ENCODE data around the gene NTNG1. TPM values are rescaled to one million over a fixed set of nuclear protein-coding genes. Genes with fewer than 3 reads are reported as not detected.

NTNG1 gene
- total and polyA plus RNA-seq, 8 donors: 5.7 to 28.0 (median 22.3) TPM

- no peaks in the 10 kb centered on the region for H3K36me3 ChIP-seq
- peaks cover 0 to 5% of the 10 kb centered on the region in 2 donors for H3K4me1 ChIP-seq
- intact Hi-C loops (cut with DNase I): no loop called here
- H3K4me3 ChIP-seq: no peak overlapping the region
- ATAC-seq (no peak), DNase-seq (peak in 1 of 4 donors; percentile 69)
- peaks cover 0 to 31% of the 10 kb centered on the region in 2 donors for H3K27me3 ChIP-seq
- H3K27ac ChIP-seq: no peak overlapping the region
- no peaks in the 10 kb centered on the region for H3K9me3 ChIP-seq
- no peak for TF ChIP-seq CTCF (IDR thresholded peaks at IDR 0.05)
Observed at GRCh38 chr1:107135463-107135862, 5.4 kb upstream of the NTNG1 start.

- ATAC-seq (no peak), DNase-seq (no peak)
- H3K27ac ChIP-seq: no peak overlapping the region
- H3K4me1 ChIP-seq: peaks cover 0 to 20% of the 10 kb centered on the region in 2 donors
- no peak for TF ChIP-seq CTCF (IDR thresholded peaks at IDR 0.05)
- intact Hi-C loops (cut with DNase I): no loop called here
- no peaks in the 10 kb centered on the region for H3K9me3 ChIP-seq
- H3K36me3 ChIP-seq: no peaks in the 10 kb centered on the region
- peaks cover 0 to 58% of the 10 kb centered on the region in 2 donors for H3K27me3 ChIP-seq
- no peak overlapping the region for H3K4me3 ChIP-seq
Observed at GRCh38 chr1:107138166-107138565, 2.7 kb upstream of the NTNG1 start.

GRCh38 chr1:107138767-107139445 lies 1.9 kb upstream of the NTNG1 start:
- Histone ChIP-seq H3K27me3 (peaks cover 0 to 66% of the 10 kb centered on the region in 2 donors), H3K36me3 (no peaks in the 10 kb centered on the region), H3K4me3 (no peak overlapping the region), H3K9me3 (no peaks in the 10 kb centered on the region), H3K27ac (peak overlapping the region in 1 of 2 donors; percentile 71), H3K4me1 (peaks cover 0 to 20% of the 10 kb centered on the region in 2 donors)
- DNase-seq: no peak
- no peak for TF ChIP-seq CTCF (IDR thresholded peaks at IDR 0.05)
- intact Hi-C loops (cut with DNase I): no loop called here
- no peak for ATAC-seq

GRCh38 chr1:107139833-107140702 lies 771 bp upstream of the NTNG1 start:
- Histone ChIP-seq H3K9me3 (no peaks in the 10 kb centered on the region), H3K4me3 (peak overlapping the region; percentile 44 to 45), H3K36me3 (no peaks in the 10 kb centered on the region), H3K4me1 (peaks cover 0 to 20% of the 10 kb centered on the region in 2 donors), H3K27ac (peak overlapping the region in 1 of 2 donors; percentile 71), H3K27me3 (peaks cover 0 to 71% of the 10 kb centered on the region in 2 donors)
- DNase-seq (peak in 3 of 4 donors; percentile 44 to 81 (median 78)), ATAC-seq (peak; percentile 70)
- no peak for TF ChIP-seq CTCF (IDR thresholded peaks at IDR 0.05)
- intact Hi-C loops (cut with DNase I): no loop called here
